CD4-positive, alpha-beta T cell treated with Interleukin-10 for 1 hour (primary cell): ENCODE data around the gene LCN6.
"Not testable (repeated sequence)": the region's sequence is repeated elsewhere in the genome, so short reads cannot be mapped to it uniquely, and the experiment has no call there.

Experiments
- DNase-seq: peaks from one replicate; pipeline ENCODE4 v3.0.0-alpha.2; 2020

LCN6 gene

GRCh38 chr9:136759001-136759400 lies 10.7 kb upstream of the LCN6 start:
- DNase-seq: no peak

DNA sequence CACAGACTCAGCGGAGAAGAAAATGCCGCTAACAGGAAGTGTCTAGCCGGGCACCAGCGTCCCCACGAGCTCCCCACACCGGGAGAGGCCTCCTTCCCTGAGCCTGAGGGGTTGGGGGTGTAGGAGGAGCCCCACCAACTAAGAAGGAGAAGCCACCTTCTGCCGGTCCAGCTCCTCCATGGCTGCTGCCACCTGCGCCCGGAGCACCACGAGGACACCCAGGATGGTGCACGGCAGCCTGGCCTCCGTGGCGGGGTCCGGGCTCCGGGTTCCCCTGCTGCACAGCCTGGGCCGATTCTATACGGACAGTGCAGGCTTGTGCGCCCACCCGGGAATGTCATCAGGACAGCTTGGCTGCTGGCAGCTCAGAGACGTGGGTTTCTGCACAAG lies 9.4 kb upstream of the LCN6 start:
- DNase-seq: no peak

DNA sequence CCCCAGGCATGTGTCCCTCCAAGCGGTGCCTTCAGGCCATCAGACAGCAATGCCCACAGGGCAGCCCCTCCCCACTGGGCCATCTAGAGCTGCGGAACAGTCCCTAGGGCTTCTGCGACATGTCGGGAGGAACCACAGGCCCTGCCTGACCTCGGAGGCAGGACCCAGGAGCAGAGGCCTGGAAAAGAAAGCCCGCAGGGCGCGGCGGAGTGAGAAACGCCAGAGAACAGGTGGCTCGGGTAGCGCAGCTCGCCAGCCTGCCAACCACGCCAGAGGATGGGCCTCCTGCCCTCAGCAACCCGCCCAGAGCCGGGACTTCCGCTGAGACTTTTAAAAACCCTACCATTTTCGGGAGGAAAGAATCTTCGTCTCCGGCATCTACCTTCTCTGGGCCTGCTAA lies 9.0 kb upstream of the LCN6 start:
- DNase-seq: no peak

GRCh38 chr9:136756836-136757235 lies 8.5 kb upstream of the LCN6 start:
- no peak for DNase-seq

GRCh38 chr9:136756134-136756438 lies 7.8 kb upstream of the LCN6 start:
- no peak for DNase-seq

DNA sequence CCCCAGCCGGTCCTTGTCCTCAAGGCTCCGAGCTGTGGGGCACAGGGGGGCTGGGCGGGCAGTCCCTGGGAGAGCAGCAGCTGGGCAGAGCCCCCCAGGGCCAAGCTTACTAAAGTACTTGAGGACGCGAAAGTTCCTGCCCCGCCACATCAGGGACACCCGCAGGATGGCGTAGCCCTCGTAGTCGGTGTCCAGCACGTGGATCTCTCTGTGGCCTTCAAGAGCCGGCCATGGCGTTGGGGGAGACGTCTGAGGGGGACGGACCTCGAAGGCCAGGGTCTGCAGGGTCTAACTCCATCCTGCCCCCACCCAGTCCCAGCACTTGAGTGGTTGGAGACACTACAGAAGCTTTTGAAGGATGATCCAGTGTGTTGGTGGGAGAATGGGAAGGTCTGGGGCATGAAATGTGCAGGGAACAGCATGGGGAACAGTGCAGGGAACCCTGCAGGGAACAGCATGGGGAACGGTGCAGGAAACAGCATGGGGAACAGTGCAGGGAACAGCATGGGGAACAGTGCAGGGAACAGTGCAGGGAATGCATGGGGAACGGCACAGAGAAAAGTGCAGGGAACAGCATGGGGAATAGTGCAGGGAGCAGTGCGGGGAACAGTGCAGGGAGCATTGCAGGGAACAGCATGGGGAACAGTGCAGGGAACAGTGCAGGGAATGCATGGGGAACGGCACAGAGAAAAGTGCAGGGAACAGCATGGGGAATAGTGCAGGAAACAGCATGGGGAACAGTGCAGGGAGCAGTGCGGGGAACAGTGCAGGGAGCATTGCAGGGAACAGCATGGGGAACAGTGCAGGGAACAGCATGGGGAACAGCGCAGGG lies 7.2 kb upstream of the LCN6 start:
- DNase-seq: not testable (repeated sequence)

DNA sequence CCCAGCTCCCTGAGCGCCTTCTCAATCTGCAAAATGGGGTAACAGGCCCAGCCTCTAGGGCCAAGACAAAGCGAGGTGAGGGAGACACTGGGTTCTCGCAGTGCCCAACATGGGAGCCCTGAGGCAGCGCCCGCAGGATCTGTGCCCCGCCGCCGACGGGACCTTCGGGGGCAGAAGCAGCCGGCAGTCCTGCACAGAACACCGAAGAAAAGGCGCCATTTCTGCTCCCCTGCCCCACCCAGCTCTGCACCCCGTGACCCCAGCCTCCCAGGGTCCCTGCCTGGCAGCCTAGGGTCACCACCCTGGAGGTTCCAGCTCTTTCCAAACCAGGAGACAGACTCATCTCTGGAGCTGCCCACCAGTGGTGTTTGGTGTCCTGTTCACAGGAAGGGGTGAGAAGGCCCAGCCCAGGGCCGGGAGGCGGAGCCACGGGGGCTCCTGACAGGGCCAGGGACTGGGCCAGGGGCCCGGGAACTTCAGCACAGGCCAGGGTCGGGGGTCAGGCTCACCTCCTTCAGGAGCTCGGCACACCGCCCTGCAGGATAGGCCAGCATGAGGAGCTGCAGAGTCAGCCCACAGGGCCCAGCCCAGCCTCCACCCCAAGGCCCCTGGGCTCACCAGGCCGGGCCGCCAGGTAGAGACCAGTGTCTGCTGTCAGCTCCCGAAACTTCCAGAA lies 6.4 kb upstream of the LCN6 start:
- no peak for DNase-seq

GRCh38 chr9:136754059-136754572 lies 5.8 kb upstream of the LCN6 start:
- no peak for DNase-seq

GRCh38 chr9:136753371-136754058 lies 5.2 kb upstream of the LCN6 start:
- DNase-seq: no peak

- DNase-seq: no peak
Measured at GRCh38 chr9:136751814-136752213, 3.5 kb upstream of the LCN6 start.

GRCh38 chr9:136751244-136751643 lies 2.9 kb upstream of the LCN6 start:
- DNase-seq: no peak

DNA sequence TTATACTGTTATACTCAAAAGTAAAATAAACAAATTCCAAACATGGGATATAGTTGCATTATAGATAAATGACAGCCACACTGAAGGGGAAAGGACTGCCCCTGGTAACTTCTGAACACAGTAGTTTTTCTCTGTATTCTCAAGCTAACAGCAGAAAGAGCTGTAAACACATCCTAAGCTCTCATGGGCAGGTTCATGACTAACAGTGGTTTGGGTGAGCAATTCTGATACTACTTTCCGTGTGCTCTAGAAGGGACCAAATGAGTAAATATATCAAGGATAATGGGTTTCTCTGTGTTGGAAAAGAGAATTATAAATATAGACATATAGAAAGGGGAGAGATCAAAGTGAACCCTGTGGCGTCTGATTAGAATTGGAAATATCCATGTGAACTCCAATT lies 2.2 kb upstream of the LCN6 start:
- DNase-seq: no peak

DNA sequence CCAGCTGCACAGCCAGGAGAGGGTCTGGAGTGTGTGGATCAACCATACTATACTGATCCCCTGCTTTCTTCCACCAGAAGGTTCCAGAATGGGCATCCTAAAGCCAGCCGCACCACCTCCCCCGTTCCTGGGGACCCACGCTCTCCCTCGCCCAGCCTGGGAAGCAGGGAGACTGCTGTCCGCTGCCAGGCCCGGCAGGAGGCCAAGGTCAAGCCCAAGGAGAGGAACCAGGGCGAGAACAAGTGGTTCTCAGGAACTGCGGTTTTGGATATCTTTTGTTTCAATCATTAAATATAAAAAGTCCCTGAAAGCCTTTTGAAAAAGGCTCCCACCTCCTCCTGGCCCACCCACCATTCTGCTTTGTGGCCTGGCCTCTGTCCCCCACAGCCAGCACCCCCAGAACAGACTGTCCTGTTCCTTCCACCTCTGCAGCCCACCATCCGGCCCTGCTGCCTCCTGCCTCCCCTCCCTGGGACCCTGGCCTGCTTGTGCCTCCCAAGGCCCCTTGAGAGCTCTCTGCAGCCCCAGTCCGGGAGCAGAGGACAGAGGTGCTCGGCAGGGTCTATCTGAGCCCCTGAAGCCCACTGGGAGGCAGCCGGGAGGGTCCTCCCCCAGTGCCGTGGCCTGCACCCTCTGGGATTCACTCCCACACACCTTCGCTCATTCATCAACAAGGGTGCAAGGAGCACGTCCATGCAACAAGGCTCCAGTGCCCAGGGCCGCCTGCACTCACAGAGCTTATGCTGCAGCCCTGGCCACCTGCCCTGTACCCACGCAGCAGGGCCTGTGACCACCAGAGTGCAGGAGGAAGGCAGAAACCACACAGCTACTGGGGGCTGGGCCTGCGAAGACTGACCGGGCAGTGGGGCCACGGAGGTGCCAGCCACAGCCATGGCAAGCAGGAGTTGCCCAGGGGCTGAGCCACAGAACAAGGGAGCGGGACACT lies 614 bp upstream of the LCN6 start:
- no peak for DNase-seq

DNA sequence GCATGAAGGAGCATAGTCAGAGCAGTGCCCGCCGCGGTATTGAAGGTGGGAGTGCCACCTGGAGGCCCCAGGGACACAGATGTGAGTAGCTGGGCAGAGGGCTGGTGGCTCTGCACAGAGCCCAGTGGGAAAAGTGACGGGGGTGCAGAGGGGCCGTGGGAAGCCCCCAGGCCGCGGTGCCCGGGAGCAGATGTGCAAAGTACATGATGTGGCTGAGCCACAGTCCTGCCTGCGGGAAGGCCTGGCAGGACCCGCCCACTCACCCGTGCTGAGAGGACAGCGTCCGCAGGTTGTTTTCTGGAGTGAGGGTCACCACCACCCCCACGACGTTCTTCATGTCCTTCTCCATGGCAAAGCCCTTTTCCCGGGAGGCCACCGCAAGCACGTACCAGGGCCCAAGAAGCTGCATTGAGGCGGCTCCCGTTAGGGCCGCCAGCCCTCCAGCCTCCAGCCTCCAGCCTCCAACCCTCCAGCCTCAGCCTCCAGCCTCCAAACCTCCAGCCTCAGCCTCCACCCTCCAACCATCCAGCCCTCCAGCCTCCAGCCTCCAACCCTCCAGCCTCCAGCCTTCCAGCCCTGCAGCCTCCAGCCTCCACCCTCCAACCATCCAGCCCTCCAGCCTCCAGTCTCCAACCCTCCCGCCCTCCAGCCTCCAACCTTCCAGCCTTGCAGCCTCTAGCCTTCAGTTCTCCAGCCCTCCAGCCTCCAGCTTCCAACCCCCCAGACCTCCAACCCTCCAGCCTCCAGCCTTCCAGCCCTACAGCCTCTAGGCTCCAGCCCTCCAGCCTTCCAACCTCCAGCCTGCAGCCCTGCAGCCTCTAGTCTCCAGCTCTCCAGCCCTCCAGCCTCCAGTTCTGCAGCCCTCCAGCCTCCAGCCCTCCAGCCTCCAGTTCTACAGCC lies 914 bp downstream of the LCN6 start:
- no peak for DNase-seq

GRCh38 chr9:136746621-136747020 lies 1.7 kb downstream of the LCN6 start:
- no peak for DNase-seq

GRCh38 chr9:136746155-136746490 lies 2.2 kb downstream of the LCN6 start:
- no peak for DNase-seq

DNA sequence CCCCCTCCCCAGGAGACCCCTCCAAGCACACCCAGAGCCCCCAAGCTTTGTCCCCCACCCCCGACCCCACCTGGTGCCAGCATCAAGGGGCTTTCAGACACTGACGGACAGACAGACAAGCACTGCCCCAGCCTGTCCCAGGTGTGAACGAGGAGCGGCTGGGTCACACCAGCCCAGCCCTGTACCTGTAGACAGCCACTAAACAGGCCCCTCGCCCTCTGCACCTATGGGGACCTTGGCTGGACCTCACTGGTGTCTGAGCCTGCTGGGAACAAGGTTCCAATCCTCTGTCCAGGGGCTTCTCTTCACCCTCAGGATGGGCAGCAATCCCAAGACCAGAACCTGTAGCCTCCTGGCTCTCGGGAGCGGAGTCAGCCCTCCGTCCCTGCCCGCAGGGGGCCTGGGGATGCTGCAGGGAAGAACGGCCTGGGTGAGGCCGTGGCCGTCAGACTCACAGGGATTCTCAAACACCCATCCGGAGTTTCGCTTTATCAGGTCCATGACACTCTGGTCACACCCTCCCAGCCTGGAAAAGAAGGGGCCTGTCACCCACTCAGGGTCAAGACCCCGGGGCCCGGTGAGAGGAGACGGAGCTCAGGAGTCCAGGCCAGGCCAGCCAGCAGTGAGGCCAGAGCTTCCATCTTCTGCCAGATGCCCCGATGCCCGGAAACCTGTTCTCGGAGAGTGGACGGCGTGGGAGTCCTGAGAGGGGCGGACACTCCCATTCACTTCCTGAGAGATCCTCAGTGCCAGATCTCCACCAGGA lies 2.8 kb downstream of the LCN6 start:
- DNase-seq: no peak

DNA sequence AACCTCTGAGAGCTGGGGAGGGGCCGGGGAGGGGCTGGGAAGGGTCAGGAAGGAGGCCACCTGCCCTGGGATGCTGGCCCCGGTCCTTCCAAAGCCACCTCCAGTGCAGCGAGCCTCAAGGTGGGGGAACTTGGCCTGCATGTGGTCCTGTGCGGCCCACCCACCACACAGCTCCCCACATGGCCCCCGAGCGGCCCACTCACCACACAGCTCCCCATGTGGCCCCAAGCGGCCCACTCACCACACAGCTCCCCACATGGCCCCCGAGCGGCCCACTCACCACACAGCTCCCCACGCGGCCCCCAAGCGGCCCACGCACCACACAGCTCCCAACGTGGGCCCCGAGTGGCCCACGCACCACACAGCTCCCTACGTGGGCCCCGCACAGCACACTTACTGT lies 3.6 kb downstream of the LCN6 start:
- no peak for DNase-seq

DNA sequence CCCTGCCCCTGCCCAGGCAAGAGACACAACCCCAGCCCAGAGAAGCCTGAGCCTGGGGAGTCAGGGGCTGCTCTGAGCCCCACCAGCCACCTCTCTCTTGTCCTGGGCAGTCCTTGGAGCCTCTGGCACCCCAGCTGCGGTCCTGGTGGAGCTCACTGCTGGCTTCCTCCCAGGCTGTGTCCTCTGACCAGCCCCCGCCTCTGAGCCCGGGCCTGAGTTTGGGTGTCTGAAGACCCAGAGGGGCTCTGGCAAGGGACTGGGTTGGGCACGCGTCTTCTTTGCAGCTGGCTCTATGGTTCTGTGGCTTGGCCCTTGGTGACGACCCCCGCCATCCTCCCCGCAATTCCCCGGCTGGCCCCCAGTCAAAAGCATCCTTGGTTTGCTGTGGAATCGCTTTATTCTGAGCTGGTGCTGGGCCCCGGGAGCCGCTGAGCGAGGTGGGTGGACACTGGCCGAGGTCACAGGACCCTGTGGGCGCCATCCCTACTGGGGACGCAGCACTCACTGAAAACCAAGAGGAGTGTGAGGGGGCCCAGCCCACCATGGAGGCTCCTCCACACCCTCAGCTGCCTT lies 4.6 kb downstream of the LCN6 start:
- DNase-seq: no peak

- no peak for DNase-seq
Measured at GRCh38 chr9:136742591-136743391, 5.5 kb downstream of the LCN6 start, which contains the start of gene LCN10. LCN10 (minus strand) TSS chr9:136742940; CDS start chr9:136742903, 37 bp downstream.
